A549 (cell line): ENCODE measurements around the gene SAMM50. TPM values are rescaled to one million over a fixed set of nuclear protein-coding genes. Genes with fewer than 3 reads are reported as not detected.

Experiments used
- ATAC-seq, 2 experiments: fragments of 200-7000 bp in 1 of 2; fragments of >200 bp in 1 of 2; cut with Nextera tagmentation in 1 of 2; cut with Tn5 transposase in 1 of 2; 3 replicates each; pipeline versions ENCODE4 v1.8.0 to v1.9.1; 2018 to 2020; ENCODE audit warnings: mild to moderate bottlenecking in 1 of 2, moderate library complexity in 1 of 2
- CTCF ChIA-PET: fragments of 300-600 bp; sonication (Branson Sonifier 250); formaldehyde crosslinking; extraction: SDS; loops from one replicate; lab custom pipeline; 2021; ENCODE audit warnings: antibody characterized with exemption, inconsistent platforms; lab: Yijun Ruan, JAX
- POLR2A ChIA-PET: fragments of 350-600 bp; formaldehyde crosslinking; extraction: SDS; loops from one replicate; lab custom pipeline; 2021; ENCODE audit warnings: antibody characterized with exemption, inconsistent platforms; lab: Yijun Ruan, JAX
- DNase-seq, 2 experiments: peaks; one replicate each; pipeline versions ENCODE4 v3.0.0 to v3.0.0-alpha.2; 2011 to 2016; ENCODE audit warnings: low read depth in 1 of 2, low spot score in 1 of 2
- FAIRE-seq: peaks from 2 replicates; lab custom pipeline; 2011; peaks lifted over from hg19 to GRCh38; lab: Jason Lieb, UNC
- H3K27ac ChIP-seq, 2 experiments: fragments of >200 bp; sonication (Bioruptor Twin); formaldehyde crosslinking; 3 replicates each; pipeline ENCODE4 v1.5.1; 2016 to 2017
- H3K4me1 ChIP-seq: fragments of >200 bp; sonication (Bioruptor Twin); formaldehyde crosslinking; 3 replicates; pipeline ENCODE4 v1.6.1; 2016
- H3K4me2 ChIP-seq: fragments of >200 bp; sonication (Bioruptor Twin); formaldehyde crosslinking; 3 replicates; pipeline ENCODE4 v1.6.1; 2016
- H3K4me3 ChIP-seq: fragments of >200 bp; sonication (Bioruptor Twin); formaldehyde crosslinking; 3 replicates; pipeline ENCODE4 v1.5.1; 2016
- H3K9me3 ChIP-seq: fragments of >200 bp; sonication (Bioruptor Twin); formaldehyde crosslinking; 3 replicates; pipeline ENCODE4 v1.6.1; 2016
- ATOH8 ChIP-seq: fragments of 250-450 bp; sonication (Bioruptor Pico); IDR thresholded peaks from 2 replicates; pipeline ENCODE4 v1.5.0; 2020; ENCODE audit warnings: low read depth, mild to moderate bottlenecking, moderate library complexity
- BHLHE40 ChIP-seq: IDR thresholded peaks from 2 replicates; pipeline ENCODE4 v1.6.1; 2012; ENCODE audit warnings: low read depth, low read length, inconsistent platforms
- CHD2 ChIP-seq: fragments of 150-350 bp; IDR thresholded peaks from 2 replicates; pipeline ENCODE4 v1.6.1; 2014; ENCODE audit warnings: low read length; ENCODE audit not compliant: partially characterized antibody
- EHF ChIP-seq: fragments of 250-450 bp; sonication (Bioruptor Pico); IDR thresholded peaks from 2 replicates; pipeline ENCODE4 v1.5.0; 2020; ENCODE audit warnings: mild to moderate bottlenecking
- ESRRA ChIP-seq: fragments of 150-350 bp; IDR thresholded peaks from 2 replicates; pipeline ENCODE4 v1.6.1; 2014; ENCODE audit warnings: mild to moderate bottlenecking, low read length, borderline replicate concordance
- FOSL2 ChIP-seq, 2 experiments: fragments of 450-650 bp in 1 of 2; fragments of >200 bp in 1 of 2; sonication (Bioruptor Twin) in 1 of 2; formaldehyde crosslinking; IDR thresholded peaks; 2 replicates each; pipeline versions ENCODE4 v1.5.0 to v1.6.1; 2016 to 2020; ENCODE audit warnings: mild to moderate bottlenecking in 1 of 2, moderate library complexity in 1 of 2
- FOXS1 ChIP-seq: fragments of 250-450 bp; sonication (Bioruptor Pico); IDR thresholded peaks from 2 replicates; pipeline ENCODE4 v1.5.0; 2020; ENCODE audit warnings: mild to moderate bottlenecking, moderate library complexity
- HOXA7 ChIP-seq: fragments of 250-450 bp; sonication (Bioruptor Pico); IDR thresholded peaks from 2 replicates; pipeline ENCODE4 v1.5.0; 2020; ENCODE audit warnings: mild to moderate bottlenecking, moderate library complexity
- KDM1A ChIP-seq: fragments of 200-600 bp; sonication (generic); IDR thresholded peaks from 2 replicates; pipeline ENCODE4 v1.6.1; 2016; ENCODE audit warnings: low read depth, mild to moderate bottlenecking
- MYC ChIP-seq: IDR thresholded peaks from 2 replicates; pipeline ENCODE4 v1.6.1; 2012; ENCODE audit warnings: mild to moderate bottlenecking, inconsistent platforms, low read length, improper control_type of control experiment, borderline replicate concordance
- PHF8 ChIP-seq: fragments of 200-600 bp; sonication (generic); IDR thresholded peaks from 2 replicates; pipeline ENCODE4 v1.6.1; 2016; ENCODE audit warnings: low read depth, mild to moderate bottlenecking, antibody characterized with exemption, moderate library complexity, borderline replicate concordance
- POLR2A ChIP-seq: IDR thresholded peaks from 2 replicates; pipeline ENCODE4 v1.6.1; 2012; ENCODE audit warnings: mild to moderate bottlenecking, low read length
- REST ChIP-seq: fragments of 200-600 bp; sonication (generic); IDR thresholded peaks from 2 replicates; pipeline ENCODE4 v1.6.1; 2016; ENCODE audit warnings: antibody characterized with exemption, mild to moderate bottlenecking, moderate library complexity
- RNF2 ChIP-seq: fragments of 200-600 bp; sonication (generic); IDR thresholded peaks from 2 replicates; pipeline ENCODE4 v1.6.1; 2016; ENCODE audit warnings: low read depth, mild to moderate bottlenecking, antibody characterized with exemption, moderate library complexity, borderline replicate concordance
- SMC3 ChIP-seq: fragments of >200 bp; sonication (Bioruptor Twin); formaldehyde crosslinking; IDR thresholded peaks from 3 replicates; pipeline ENCODE4 v1.6.1; 2018; ENCODE audit warnings: inconsistent platforms
- TP53 ChIP-seq: fragments of 250-450 bp; sonication (Bioruptor Pico); IDR thresholded peaks from 2 replicates; pipeline ENCODE4 v1.5.0; 2021; ENCODE audit warnings: mild to moderate bottlenecking, moderate library complexity
- USF2 ChIP-seq: fragments of 450-650 bp; IDR thresholded peaks from 2 replicates; pipeline ENCODE4 v1.6.1; 2014; ENCODE audit warnings: antibody characterized with exemption
- ZC3H11A ChIP-seq: fragments of 450-650 bp; IDR thresholded peaks from 2 replicates; pipeline ENCODE4 v1.6.1; 2014; ENCODE audit warnings: antibody characterized with exemption, mild to moderate bottlenecking
- ZFP36 ChIP-seq: fragments of 450-650 bp; IDR thresholded peaks from 2 replicates; pipeline ENCODE4 v1.6.1; 2014; ENCODE audit warnings: borderline replicate concordance; ENCODE audit not compliant: partially characterized antibody
- WGBS: methylation state at CpG from one replicate; pipeline ENCODE4 v1.1.6; 2017; ENCODE audit errors: missing lambda C conversion rate; 5-methylcytosine and 5-hydroxymethylcytosine counted together
- polyA plus RNA-seq, 4 experiments: library from polyadenylated mRNA; depleted of rRNA in 3 of 4; stranded (reverse); fragments of >200 nt; fragmentation: RNase III in 1 of 4; extraction: RNeasy Plus Mini Kit Qiagen cat#74134 plus additional on column Dnase treatment in 1 of 4; gene quantifications; 2 replicates in 3 of 4; 3 replicates in 1 of 4; pipeline ENCODE4 v1.2.3, GENCODE V29; 2011 to 2017
- TF ChIP-seq, protein P1 (sequence below): IDR thresholded peaks from 2 replicates; pipeline ENCODE4 v1.6.1; 2012; ENCODE audit warnings: low read depth, borderline replicate concordance
- TF ChIP-seq, protein P2 (sequence below): IDR thresholded peaks from 2 replicates; pipeline ENCODE4 v1.6.1; 2012
- TF ChIP-seq, protein P3 (sequence below): fragments of >200 bp; sonication (Bioruptor Twin); formaldehyde crosslinking; IDR thresholded peaks from 3 replicates; pipeline ENCODE4 v1.6.1; 2016

SAMM50 gene
- polyA plus RNA-seq, 2 of the 4 experiments (the other 2 are of a cell fraction) = 49.3 to 51.4 TPM

DNA sequence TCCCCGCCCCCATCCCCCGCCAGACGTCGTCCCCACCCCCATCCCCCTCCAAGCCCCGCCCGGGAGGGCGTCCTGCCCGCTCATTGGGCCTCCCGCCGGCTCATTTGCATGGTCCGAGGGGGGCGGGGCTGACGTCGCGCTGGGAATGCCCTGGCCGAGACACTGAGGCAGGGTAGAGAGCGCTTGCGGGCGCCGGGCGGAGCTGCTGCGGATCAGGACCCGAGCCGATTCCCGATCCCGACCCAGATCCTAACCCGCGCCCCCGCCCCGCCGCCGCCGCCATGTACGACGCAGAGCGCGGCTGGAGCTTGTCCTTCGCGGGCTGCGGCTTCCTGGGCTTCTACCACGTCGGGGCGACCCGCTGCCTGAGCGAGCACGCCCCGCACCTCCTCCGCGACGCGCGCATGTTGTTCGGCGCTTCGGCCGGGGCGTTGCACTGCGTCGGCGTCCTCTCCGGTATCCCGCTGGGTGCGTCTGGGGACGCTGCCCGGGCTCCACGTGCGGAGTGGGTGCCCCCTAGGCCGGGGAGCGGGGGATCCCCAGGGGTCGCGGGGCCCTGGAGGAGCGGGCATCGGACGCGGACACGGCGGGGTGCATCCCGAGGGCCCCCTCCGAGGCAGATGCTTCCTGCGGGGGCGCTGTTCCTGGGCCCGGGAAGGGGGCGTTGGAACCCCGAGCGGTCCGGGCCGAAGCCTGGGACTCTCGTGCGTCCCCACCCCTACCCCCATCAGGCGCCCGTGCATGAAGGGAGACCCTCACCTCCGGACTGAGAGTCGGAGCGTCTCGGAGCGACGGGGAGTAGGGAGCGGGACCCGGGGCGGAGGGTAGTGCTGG, 31.4 kb upstream of the SAMM50 start, which contains the start of gene PNPLA3 (continued):
- TF ChIP-seq ATOH8 (CRISPR knock-in tag) (0 out of 2 replicates have a peak, but pooled peaks have one; percentile 18), BHLHE40 (no peak), PHF8 (peak; percentile 47; the same call in 1 of the 2 replicates), REST (no peak), HOXA7 (CRISPR knock-in tag) (no peak)

DNA sequence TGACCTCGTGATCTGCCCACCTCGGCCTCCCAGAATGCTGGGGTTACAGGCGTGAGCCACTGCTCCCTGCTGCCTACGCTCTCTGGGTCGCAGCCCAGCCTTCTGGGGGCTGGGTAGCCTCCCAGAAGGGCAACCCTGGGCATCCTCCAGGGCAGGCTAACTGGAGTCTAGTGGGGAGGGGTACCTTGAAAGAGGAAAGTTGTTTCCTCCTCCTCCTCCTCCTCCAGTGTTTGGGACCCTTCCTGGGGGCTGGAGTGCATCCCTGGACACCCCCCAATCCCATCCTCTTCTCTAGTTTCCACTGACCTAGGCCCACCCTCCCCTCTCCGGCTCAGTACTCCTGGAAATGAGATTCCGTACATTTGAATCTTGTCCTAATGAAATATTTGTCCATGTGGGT, 30.4 kb upstream of the SAMM50 start:
- H3K4me1 ChIP-seq = peaks cover 13% of the 10 kb centered on the region; the same call in 2 of the 3 replicates
- WGBS = 80% methylated on average over 7 of the region's 7 CpGs
- ATAC-seq = no peak
- DNase-seq = no peak
- POLR2A ChIA-PET = interaction anchor here (0.6 kb wide), 1 partner anchor 9 kb away, joined by 3 read pairs; no protein-coding TSS in a partner anchor
- peak overlapping the region in 1 of 2 experiments; percentile 36; a peak in 3 of 6 replicates for H3K27ac ChIP-seq
- FAIRE-seq = no peak
- H3K9me3 ChIP-seq = no peaks in the 10 kb centered on the region
- 0 out of 3 replicates have a peak overlapping the region, but pooled peaks have one; percentile 56 for H3K4me3 ChIP-seq
- TF ChIP-seq, protein P1, sequence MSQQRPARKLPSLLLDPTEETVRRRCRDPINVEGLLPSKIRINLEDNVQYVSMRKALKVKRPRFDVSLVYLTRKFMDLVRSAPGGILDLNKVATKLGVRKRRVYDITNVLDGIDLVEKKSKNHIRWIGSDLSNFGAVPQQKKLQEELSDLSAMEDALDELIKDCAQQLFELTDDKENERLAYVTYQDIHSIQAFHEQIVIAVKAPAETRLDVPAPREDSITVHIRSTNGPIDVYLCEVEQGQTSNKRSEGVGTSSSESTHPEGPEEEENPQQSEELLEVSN = no peak
- TF ChIP-seq, protein P2, sequence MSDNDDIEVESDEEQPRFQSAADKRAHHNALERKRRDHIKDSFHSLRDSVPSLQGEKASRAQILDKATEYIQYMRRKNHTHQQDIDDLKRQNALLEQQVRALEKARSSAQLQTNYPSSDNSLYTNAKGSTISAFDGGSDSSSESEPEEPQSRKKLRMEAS = no peak
- no peak for TF ChIP-seq EHF (CRISPR knock-in tag)
- TF ChIP-seq FOSL2 (IDR thresholded peaks at IDR 0.05) = no peak
- TF ChIP-seq FOSL2 (CRISPR knock-in tag; IDR thresholded peaks at IDR 0.05) = no peak
- no peak for TF ChIP-seq ZC3H11A
- no peak for TF ChIP-seq MYC
- no peak for TF ChIP-seq ESRRA
- TF ChIP-seq FOXS1 (CRISPR knock-in tag) = no peak
- no peak for TF ChIP-seq ZFP36
- no peak for TF ChIP-seq USF2
- no peak for TF ChIP-seq CHD2
- TF ChIP-seq KDM1A = no peak
- TF ChIP-seq TP53 = no peak
- TF ChIP-seq SMC3 = no peak
- TF ChIP-seq, protein P3, sequence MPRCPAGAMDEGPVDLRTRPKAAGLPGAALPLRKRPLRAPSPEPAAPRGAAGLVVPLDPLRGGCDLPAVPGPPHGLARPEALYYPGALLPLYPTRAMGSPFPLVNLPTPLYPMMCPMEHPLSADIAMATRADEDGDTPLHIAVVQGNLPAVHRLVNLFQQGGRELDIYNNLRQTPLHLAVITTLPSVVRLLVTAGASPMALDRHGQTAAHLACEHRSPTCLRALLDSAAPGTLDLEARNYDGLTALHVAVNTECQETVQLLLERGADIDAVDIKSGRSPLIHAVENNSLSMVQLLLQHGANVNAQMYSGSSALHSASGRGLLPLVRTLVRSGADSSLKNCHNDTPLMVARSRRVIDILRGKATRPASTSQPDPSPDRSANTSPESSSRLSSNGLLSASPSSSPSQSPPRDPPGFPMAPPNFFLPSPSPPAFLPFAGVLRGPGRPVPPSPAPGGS = no peak
- no peak for TF ChIP-seq BHLHE40
- TF ChIP-seq POLR2A = no peak
- no peak for TF ChIP-seq RNF2
- TF ChIP-seq, all 56 proteins: peak for 0
- peak overlapping the region; percentile 90 for H3K4me2 ChIP-seq
- CTCF ChIA-PET = interaction anchor here (0.6 to 1.0 kb wide), 2 partner anchors 8 to 18 kb away, joined by 3 to 4 read pairs; no protein-coding TSS in a partner anchor
